HEK293T (cell line): ENCODE data around the gene PALLD.

Source experiments
- CTCF ChIA-PET: fragments of 350-600 bp; formaldehyde crosslinking; extraction: SDS; loops from one replicate; lab custom pipeline; 2021; ENCODE audit warnings: antibody characterized with exemption, inconsistent platforms; lab: Yijun Ruan, JAX
- POLR2A ChIA-PET: fragments of 350-600 bp; formaldehyde crosslinking; extraction: SDS; loops from one replicate; lab custom pipeline; 2020; ENCODE audit warnings: antibody characterized with exemption, inconsistent platforms; lab: Yijun Ruan, JAX
- DNase-seq: peaks from one replicate; pipeline ENCODE4 v3.0.0; 2012; ENCODE audit warnings: mixed read lengths; ENCODE audit errors: extremely low spot score
- ARNT ChIP-seq: fragments of 450-650 bp; IDR thresholded peaks from 2 replicates; pipeline ENCODE4 v1.6.1; 2017; ENCODE audit warnings: mild to moderate bottlenecking
- BHLHE40 ChIP-seq: fragments of 450-650 bp; IDR thresholded peaks from 2 replicates; pipeline ENCODE4 v1.6.1; 2016; ENCODE audit warnings: mild to moderate bottlenecking, moderate library complexity, borderline replicate concordance
- CTBP1 ChIP-seq: fragments of 450-650 bp; IDR thresholded peaks from 2 replicates; pipeline ENCODE4 v1.6.1; 2016; ENCODE audit warnings: borderline replicate concordance
- ELF4 ChIP-seq: fragments of 450-650 bp; IDR thresholded peaks from 2 replicates; pipeline ENCODE4 v1.6.1; 2017; ENCODE audit warnings: antibody characterized with exemption
- FOXA1 ChIP-seq: fragments of 450-650 bp; IDR thresholded peaks from 2 replicates; pipeline ENCODE4 v1.6.1; 2016; ENCODE audit warnings: mild to moderate bottlenecking
- FOXK2 ChIP-seq: fragments of 450-650 bp; IDR thresholded peaks from 2 replicates; pipeline ENCODE4 v1.6.1; 2016; ENCODE audit warnings: mild to moderate bottlenecking
- FOXM1 ChIP-seq: fragments of 450-650 bp; IDR thresholded peaks from 2 replicates; pipeline ENCODE4 v1.6.1; 2017; ENCODE audit warnings: mild to moderate bottlenecking, borderline replicate concordance
- HDGF ChIP-seq: fragments of 450-650 bp; IDR thresholded peaks from 2 replicates; pipeline ENCODE4 v1.6.1; 2017; ENCODE audit warnings: antibody characterized with exemption, borderline replicate concordance
- L3MBTL2 ChIP-seq: fragments of 450-650 bp; conservative IDR thresholded peaks from 2 replicates; pipeline ENCODE4 v1.6.1; 2016; ENCODE audit warnings: mild to moderate bottlenecking
- LEF1 ChIP-seq: fragments of 450-650 bp; IDR thresholded peaks from 2 replicates; pipeline ENCODE4 v1.6.1; 2017; ENCODE audit warnings: mild to moderate bottlenecking, borderline replicate concordance
- NFRKB ChIP-seq: fragments of 450-650 bp; IDR thresholded peaks from 2 replicates; pipeline ENCODE4 v1.6.1; 2016; ENCODE audit warnings: mild to moderate bottlenecking, moderate library complexity
- SP1 ChIP-seq: fragments of 450-650 bp; IDR thresholded peaks from 2 replicates; pipeline ENCODE4 v1.6.1; 2017
- SUZ12 ChIP-seq: fragments of 450-650 bp; IDR thresholded peaks from 2 replicates; pipeline ENCODE4 v1.6.1; 2016; ENCODE audit warnings: mild to moderate bottlenecking
- TARDBP ChIP-seq: fragments of 450-650 bp; IDR thresholded peaks from 2 replicates; pipeline ENCODE4 v1.6.1; 2016
- ZNF384 ChIP-seq: fragments of 450-650 bp; IDR thresholded peaks from 2 replicates; pipeline ENCODE4 v1.6.1; 2016
- TF ChIP-seq, protein P1 (sequence below): fragments of 450-650 bp; IDR thresholded peaks from 2 replicates; pipeline ENCODE4 v1.6.1; 2016

PALLD gene

DNA sequence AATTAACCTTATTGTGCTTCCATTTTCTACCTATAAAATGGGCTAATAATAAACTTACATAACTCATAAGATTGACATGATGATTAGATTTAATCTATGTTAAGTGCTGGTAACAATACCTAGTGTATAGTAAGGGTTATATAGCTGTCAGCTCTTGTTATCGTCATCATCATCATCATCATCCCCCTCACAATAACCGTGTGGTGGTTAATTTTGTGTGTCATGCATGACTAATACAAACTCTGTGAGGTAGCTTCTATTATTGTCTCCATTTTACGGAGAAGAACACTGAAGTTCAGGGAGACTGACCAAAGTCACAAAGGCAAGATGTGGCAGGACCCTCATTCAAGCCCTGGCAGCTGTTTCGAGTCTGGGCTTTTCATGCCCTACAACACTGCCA is 211.3 kb downstream of the PALLD start:
- TF ChIP-seq FOXA1 (no peak), SP1 (no peak), ZNF384 (no peak), ARNT (no peak), BHLHE40 (no peak), NFRKB (no peak), L3MBTL2 (no peak), TARDBP (no peak), SUZ12 (no peak), LEF1 (no peak), CTBP1 (no peak), HDGF (no peak), ELF4 (no peak), FOXK2 (no peak), FOXM1 (no peak)
- TF ChIP-seq, protein P1, sequence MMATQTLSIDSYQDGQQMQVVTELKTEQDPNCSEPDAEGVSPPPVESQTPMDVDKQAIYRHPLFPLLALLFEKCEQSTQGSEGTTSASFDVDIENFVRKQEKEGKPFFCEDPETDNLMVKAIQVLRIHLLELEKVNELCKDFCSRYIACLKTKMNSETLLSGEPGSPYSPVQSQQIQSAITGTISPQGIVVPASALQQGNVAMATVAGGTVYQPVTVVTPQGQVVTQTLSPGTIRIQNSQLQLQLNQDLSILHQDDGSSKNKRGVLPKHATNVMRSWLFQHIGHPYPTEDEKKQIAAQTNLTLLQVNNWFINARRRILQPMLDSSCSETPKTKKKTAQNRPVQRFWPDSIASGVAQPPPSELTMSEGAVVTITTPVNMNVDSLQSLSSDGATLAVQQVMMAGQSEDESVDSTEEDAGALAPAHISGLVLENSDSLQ: no peak
- CTCF ChIA-PET: interaction anchor here (2.7 kb wide), 1 partner anchor 122 kb away, joined by 10 read pairs; no protein-coding TSS in a partner anchor
- POLR2A ChIA-PET: no interaction called here
- DNase-seq: no peak

DNA sequence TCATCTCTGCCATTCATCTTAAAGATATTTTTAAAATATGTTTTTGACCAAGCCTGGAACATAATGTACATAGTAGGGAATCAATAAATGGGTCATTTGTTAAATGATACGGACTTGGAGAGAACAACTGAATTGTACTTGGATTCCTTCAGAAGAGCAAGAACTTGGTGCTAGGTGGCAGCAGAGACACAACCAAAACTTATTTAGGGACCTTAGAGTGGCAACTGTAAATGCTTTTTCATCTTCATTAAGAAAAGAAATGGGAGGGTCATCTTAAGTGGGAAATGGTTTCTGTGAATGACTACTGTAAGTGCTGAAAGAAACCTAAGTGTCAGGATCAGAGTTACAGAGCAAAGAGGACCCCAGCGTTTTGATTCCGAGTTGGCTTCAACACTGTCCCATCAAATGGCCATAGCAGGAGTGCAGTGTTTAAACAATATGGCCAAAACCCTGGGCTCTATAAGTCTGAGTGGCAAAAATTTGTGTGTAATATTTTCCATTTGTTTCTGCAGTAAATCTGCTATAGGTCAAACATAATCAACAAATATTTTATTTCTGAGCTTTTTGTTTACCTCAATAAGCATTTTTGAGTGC is 213.6 kb downstream of the PALLD start:
- ChIA-PET POLR2A (interaction anchor here (1.2 kb wide), 1 partner anchor 121 kb away, joined by 6 read pairs; no protein-coding TSS in a partner anchor), CTCF (interaction anchor here (0.5 to 2.7 kb wide), 12 partner anchors 9 to 212 kb away, joined by 3 to 10 read pairs (median 4); no protein-coding TSS in a partner anchor)
- peak; percentile 21 for DNase-seq
- TF ChIP-seq FOXK2 (no peak), ZNF384 (no peak), SUZ12 (no peak), SP1 (no peak), FOXM1 (no peak), NFRKB (no peak), HDGF (no peak), CTBP1 (no peak), ARNT (no peak), LEF1 (no peak)
- TF ChIP-seq, protein P1: no peak

DNA sequence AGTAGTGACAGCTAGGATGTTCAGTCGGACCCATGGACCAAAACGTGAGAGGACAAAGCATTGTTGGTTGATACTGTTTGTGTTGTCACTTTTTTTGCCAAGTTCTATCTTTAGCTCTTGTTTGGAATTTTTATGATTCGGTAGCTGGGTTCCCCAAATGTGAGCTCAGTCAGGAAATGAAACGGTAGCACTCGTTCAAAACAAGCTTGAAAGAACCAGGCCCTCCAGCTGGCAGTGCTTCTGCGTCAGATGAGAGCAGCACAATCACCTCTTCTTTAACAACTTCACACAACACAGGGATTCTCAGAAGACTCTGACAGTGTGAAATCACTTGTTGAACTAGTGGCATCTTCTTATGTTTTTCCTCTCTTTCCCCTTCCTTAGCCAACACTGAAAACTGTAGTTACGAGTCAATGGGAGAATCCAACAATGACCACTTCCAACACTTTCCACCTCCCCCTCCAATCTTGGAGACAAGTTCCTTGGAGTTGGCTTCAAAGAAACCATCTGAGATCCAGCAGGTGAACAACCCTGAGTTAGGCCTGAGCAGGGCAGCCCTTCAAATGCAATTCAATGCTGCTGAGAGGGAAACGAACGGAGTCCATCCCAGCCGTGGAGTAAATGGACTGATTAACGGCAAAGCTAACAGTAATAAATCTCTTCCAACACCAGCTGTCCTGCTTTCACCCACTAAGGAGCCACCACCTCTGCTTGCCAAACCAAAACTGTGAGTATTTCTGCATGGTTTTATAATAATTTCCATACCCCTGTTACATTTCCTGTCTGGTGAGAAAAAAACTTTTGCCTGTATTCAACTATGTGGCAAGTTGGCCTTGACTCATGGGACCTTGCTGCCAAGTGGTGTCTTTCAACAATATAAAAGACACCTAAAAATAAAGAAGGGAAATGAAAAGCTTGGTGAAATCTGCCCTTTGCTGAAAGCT is 214.6 kb downstream of the PALLD start:
- TF ChIP-seq ARNT (no peak), FOXM1 (no peak), LEF1 (no peak), CTBP1 (no peak)
- DNase-seq: no peak
- ChIA-PET CTCF (interaction anchor here (0.5 to 1.1 kb wide), 7 partner anchors 23 to 210 kb away, joined by 3 to 4 read pairs (median 4); no protein-coding TSS in a partner anchor), POLR2A (interaction anchor here (0.9 to 1.2 kb wide), 2 partner anchors 81 to 120 kb away, joined by 3 to 6 read pairs; no protein-coding TSS in a partner anchor)

DNA sequence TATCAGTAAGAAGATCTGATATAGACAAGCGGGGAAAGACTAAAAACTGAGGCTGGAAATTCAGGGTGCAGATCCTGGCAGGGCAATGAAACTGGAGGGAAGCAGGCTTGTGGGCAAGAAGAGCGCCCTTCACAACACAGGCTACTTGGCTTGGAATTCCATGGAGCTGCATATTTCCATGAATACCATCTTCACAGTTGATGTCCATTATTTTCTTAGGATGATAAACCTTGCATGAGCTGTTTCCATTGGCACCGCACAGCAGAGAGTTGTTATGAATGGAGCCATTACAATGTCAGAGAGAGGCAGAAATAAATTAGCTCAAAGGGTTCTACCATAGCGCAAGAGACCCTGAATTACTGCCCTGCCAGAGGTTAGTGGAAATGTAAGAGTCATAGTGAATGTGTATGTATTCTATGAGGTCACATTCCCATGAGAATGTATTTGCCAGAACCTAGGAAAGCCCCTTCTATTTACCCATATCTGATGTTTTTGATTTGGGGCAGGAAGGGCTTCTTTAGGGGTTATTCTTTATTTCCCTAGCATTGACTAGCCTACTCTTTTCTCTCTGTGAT is 215.6 kb downstream of the PALLD start:
- POLR2A ChIA-PET: interaction anchor here (1.3 kb wide), 1 partner anchor 128 kb away, joined by 3 read pairs; no protein-coding TSS in a partner anchor
- DNase-seq: no peak
- CTCF ChIA-PET: no interaction called here

DNA sequence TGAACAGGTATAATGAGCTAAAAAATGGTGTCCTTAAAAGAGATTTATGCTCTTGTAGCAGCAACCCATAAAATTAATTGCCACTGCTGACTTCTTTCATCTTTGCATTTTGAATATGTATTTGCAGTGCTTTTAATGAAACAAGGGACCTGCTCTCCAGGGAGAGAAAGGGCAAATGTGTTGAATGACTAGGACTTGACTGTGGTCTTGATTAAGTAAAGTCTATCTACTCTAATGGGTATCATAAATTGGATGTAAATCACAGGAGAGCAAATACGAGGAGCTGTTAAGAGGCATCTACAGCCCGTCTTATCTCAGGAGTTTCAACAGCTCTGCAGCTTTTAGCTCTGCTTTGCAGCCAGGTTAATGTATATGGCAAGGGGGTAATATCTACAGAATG is 216.4 kb downstream of the PALLD start:
- POLR2A ChIA-PET: interaction anchor here (1.3 kb wide), 1 partner anchor 127 kb away, joined by 3 read pairs; no protein-coding TSS in a partner anchor
- no peak for DNase-seq
- TF ChIP-seq FOXK2 (no peak), ELF4 (no peak), NFRKB (no peak), ZNF384 (no peak), FOXA1 (no peak)
- CTCF ChIA-PET: interaction anchor here (0.7 kb wide), 1 partner anchor 128 kb away, joined by 4 read pairs; no protein-coding TSS in a partner anchor

More for the DNA sequence above, 215.6 kb downstream of the PALLD start:
- TF ChIP-seq HDGF (no peak), FOXK2 (no peak), SP1 (no peak), ELF4 (no peak), SUZ12 (no peak), BHLHE40 (no peak), CTBP1 (no peak), NFRKB (no peak), FOXA1 (no peak), L3MBTL2 (no peak), LEF1 (no peak), ARNT (no peak), TARDBP (no peak)
- TF ChIP-seq, protein P1: no peak
